Measurements from ENCODE around the gene DCTD. TPM values are rescaled to one million over a fixed set of nuclear protein-coding genes. Genes with fewer than 3 reads are reported as not detected.

DCTD gene
- total and polyA plus RNA-seq, 2 of the 13 experiments (the other 11 are each of a cell fraction or from before 2014, with no cell fraction given) = 85.1 to 95.3 TPM

GRCh38 chr4:182897601-182898478 is 19.3 kb downstream of the DCTD start (continued):
- TF ChIP-seq GRHL1 (CRISPR knock-in tag; conservative IDR thresholded peaks at IDR 0.05) (no peak), ZNF788 (CRISPR knock-in tag; IDR thresholded peaks at IDR 0.05; ENCODE audit: borderline replicate concordance) (peak; percentile 98; the same call in 1 of the 2 replicates), SP5 (CRISPR knock-in tag; IDR thresholded peaks at IDR 0.05; ENCODE audit: borderline replicate concordance, low read depth) (peak; percentile 52), THAP11 (CRISPR knock-in tag; IDR thresholded peaks at IDR 0.05) (peak; percentile 73), PPARG (CRISPR knock-in tag; conservative IDR thresholded peaks at IDR 0.05) (peak; percentile 63; the same call in 1 of the 2 replicates), GATAD1 (CRISPR knock-in tag; IDR thresholded peaks at IDR 0.05) (peak; percentile 81), ZNF800 (CRISPR knock-in tag; IDR thresholded peaks at IDR 0.05) (no peak), BORCS8-MEF2B (CRISPR knock-in tag; IDR thresholded peaks at IDR 0.05) (peak; percentile 87), CREM (IDR thresholded peaks at IDR 0.05) (peak; percentile 54), CREM (CRISPR knock-in tag; IDR thresholded peaks at IDR 0.05) (no peak), IRX3 (CRISPR knock-in tag; IDR thresholded peaks at IDR 0.05; ENCODE audit: borderline replicate concordance, low read depth) (peak; percentile 84; the same call in 1 of the 2 replicates), SALL2 (CRISPR knock-in tag; IDR thresholded peaks at IDR 0.05) (no peak; the same call in 1 of the 2 replicates), MLLT10 (CRISPR knock-in tag; IDR thresholded peaks at IDR 0.05) (no peak), ZNF235 (CRISPR knock-in tag; IDR thresholded peaks at IDR 0.05; ENCODE audit: borderline replicate concordance) (no peak), ZNF549 (CRISPR knock-in tag; IDR thresholded peaks at IDR 0.05) (no peak), GTF2F1 (IDR thresholded peaks at IDR 0.05; ENCODE audit: low read length) (no peak), NFATC3 (CRISPR knock-in tag; IDR thresholded peaks at IDR 0.05) (peak; percentile 79; the same call in 1 of the 2 replicates), HOXA5 (CRISPR knock-in tag; IDR thresholded peaks at IDR 0.05) (no peak), ZNF614 (CRISPR knock-in tag; IDR thresholded peaks at IDR 0.05; ENCODE audit: borderline replicate concordance) (peak; percentile 85; the same call in 1 of the 2 replicates)
- TF ChIP-seq, protein P1, sequence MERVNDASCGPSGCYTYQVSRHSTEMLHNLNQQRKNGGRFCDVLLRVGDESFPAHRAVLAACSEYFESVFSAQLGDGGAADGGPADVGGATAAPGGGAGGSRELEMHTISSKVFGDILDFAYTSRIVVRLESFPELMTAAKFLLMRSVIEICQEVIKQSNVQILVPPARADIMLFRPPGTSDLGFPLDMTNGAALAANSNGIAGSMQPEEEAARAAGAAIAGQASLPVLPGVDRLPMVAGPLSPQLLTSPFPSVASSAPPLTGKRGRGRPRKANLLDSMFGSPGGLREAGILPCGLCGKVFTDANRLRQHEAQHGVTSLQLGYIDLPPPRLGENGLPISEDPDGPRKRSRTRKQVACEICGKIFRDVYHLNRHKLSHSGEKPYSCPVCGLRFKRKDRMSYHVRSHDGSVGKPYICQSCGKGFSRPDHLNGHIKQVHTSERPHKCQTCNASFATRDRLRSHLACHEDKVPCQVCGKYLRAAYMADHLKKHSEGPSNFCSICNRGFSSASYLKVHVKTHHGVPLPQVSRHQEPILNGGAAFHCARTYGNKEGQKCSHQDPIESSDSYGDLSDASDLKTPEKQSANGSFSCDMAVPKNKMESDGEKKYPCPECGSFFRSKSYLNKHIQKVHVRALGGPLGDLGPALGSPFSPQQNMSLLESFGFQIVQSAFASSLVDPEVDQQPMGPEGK (CRISPR knock-in tag; IDR thresholded peaks at IDR 0.05) = peak; percentile 69
- TF ChIP-seq, protein P2, sequence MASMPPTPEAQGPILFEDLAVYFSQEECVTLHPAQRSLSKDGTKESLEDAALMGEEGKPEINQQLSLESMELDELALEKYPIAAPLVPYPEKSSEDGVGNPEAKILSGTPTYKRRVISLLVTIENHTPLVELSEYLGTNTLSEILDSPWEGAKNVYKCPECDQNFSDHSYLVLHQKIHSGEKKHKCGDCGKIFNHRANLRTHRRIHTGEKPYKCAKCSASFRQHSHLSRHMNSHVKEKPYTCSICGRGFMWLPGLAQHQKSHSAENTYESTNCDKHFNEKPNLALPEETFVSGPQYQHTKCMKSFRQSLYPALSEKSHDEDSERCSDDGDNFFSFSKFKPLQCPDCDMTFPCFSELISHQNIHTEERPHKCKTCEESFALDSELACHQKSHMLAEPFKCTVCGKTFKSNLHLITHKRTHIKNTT (CRISPR knock-in tag; IDR thresholded peaks at IDR 0.05) = no peak
- TF ChIP-seq, protein P3, sequence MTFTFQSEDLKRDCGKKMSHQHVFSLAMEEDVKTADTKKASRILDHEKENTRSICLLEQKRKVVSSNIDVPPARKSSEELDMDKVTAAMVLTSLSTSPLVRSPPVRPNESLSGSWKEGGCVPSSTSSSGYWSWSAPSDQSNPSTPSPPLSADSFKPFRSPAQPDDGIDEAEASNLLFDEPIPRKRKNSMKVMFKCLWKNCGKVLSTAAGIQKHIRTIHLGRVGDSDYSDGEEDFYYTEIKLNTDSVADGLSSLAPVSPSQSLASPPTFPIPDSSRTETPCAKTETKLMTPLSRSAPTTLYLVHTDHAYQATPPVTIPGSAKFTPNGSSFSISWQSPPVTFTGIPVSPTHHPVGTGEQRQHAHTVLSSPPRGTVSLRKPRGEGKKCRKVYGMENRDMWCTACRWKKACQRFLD (CRISPR knock-in tag; IDR thresholded peaks at IDR 0.05; ENCODE audit: borderline replicate concordance) = 0 out of 2 replicates have a peak, but pooled peaks have one; percentile 70

Data from HepG2 (cell line).